Vagina (tissue), 2 donors: Measurements from ENCODE around the gene TAS2R8. TPM values are rescaled to one million over a fixed set of nuclear protein-coding genes. Genes with fewer than 3 reads are reported as not detected.

ENCODE experiments used
- DNase-seq, 2 donors: peaks; one replicate each; pipeline ENCODE4 v3.0.0-alpha.2; 2017; ENCODE audit errors: extremely low spot score in 2 of 2
- H3K27ac ChIP-seq: fragments of 200-600 bp; sonication (generic); one replicate; pipeline ENCODE4 v1.5.1; 2019
- H3K27me3 ChIP-seq: fragments of 200-600 bp; sonication (generic); one replicate; pipeline ENCODE4 v1.5.1; 2019
- H3K36me3 ChIP-seq, 2 donors: fragments of 200-600 bp; sonication (generic); one replicate each; pipeline ENCODE4 v1.5.1; 2017 to 2019
- H3K4me1 ChIP-seq: fragments of 200-600 bp; sonication (generic); one replicate; pipeline ENCODE4 v1.5.1; 2019
- H3K4me3 ChIP-seq, 2 donors: fragments of 200-600 bp; sonication (generic); 1 replicate in 1 of 2; 2 replicates in 1 of 2; pipeline ENCODE4 v1.5.1; 2016 to 2019
- H3K9me3 ChIP-seq: fragments of 200-600 bp; sonication (generic); one replicate; pipeline ENCODE4 v1.5.1; 2019
- POLR2A ChIP-seq, 2 donors: fragments of 450-650 bp; IDR thresholded peaks; one replicate each; pipeline ENCODE4 v1.6.1; 2017; ENCODE audit warnings: antibody characterized with exemption in 2 of 2, mild to moderate bottlenecking in 2 of 2, moderate library complexity in 2 of 2
- POLR2AphosphoS5 ChIP-seq, 2 donors: sonication (generic); formaldehyde crosslinking; IDR thresholded peaks; one replicate each; pipeline ENCODE4 v1.9.0; 2017; ENCODE audit warnings: antibody characterized with exemption in 2 of 2, mild to moderate bottlenecking in 2 of 2, low read depth in 1 of 2; ENCODE audit not compliant: insufficient read depth in 1 of 2
- intact Hi-C: fragments of 100-400 bp; cut with DNase I; formaldehyde crosslinking; loops from one replicate; pipeline ENCODE4 v1.15.1; 2023
- total RNA-seq: library from RNA; depleted of rRNA; stranded (reverse); fragments of >200 nt; gene quantifications from one replicate; pipeline ENCODE4 v1.2.3, GENCODE V29; 2016
- TF ChIP-seq, protein P1 (sequence below), 3 experiments: fragments of 450-650 bp in 2 of 3; fragments of 200-600 bp in 1 of 3; sonication (generic) in 1 of 3; IDR thresholded peaks; one replicate each; pipeline ENCODE4 v1.5.1; 2017 to 2019; ENCODE audit warnings: antibody characterized with exemption in 3 of 3, mild to moderate bottlenecking in 2 of 3, moderate library complexity in 2 of 3

The TAS2R8 gene
- total RNA-seq, 1 donor from 2014 or later = 0.98 TPM

GRCh38 chr12:10824957-10825356 is 17.9 kb upstream of the TAS2R8 start:
- H3K27ac ChIP-seq = no peak overlapping the region
- no peaks in the 10 kb centered on the region for H3K9me3 ChIP-seq
- TF ChIP-seq, protein P1, sequence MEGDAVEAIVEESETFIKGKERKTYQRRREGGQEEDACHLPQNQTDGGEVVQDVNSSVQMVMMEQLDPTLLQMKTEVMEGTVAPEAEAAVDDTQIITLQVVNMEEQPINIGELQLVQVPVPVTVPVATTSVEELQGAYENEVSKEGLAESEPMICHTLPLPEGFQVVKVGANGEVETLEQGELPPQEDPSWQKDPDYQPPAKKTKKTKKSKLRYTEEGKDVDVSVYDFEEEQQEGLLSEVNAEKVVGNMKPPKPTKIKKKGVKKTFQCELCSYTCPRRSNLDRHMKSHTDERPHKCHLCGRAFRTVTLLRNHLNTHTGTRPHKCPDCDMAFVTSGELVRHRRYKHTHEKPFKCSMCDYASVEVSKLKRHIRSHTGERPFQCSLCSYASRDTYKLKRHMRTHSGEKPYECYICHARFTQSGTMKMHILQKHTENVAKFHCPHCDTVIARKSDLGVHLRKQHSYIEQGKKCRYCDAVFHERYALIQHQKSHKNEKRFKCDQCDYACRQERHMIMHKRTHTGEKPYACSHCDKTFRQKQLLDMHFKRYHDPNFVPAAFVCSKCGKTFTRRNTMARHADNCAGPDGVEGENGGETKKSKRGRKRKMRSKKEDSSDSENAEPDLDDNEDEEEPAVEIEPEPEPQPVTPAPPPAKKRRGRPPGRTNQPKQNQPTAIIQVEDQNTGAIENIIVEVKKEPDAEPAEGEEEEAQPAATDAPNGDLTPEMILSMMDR (IDR thresholded peaks at IDR 0.05) = no peak
- no peak for TF ChIP-seq POLR2AphosphoS5 (IDR thresholded peaks at IDR 0.05; ENCODE audit: insufficient read depth in 1 of 2, low read depth in 1 of 2)
- no peak for TF ChIP-seq POLR2A (IDR thresholded peaks at IDR 0.05)
- no peak for DNase-seq
- intact Hi-C loops = no loop called here
- no peaks in the 10 kb centered on the region for H3K27me3 ChIP-seq
- no peak overlapping the region for H3K4me3 ChIP-seq
- H3K4me1 ChIP-seq = no peaks in the 10 kb centered on the region
- no peaks in the 10 kb centered on the region for H3K36me3 ChIP-seq

DNA sequence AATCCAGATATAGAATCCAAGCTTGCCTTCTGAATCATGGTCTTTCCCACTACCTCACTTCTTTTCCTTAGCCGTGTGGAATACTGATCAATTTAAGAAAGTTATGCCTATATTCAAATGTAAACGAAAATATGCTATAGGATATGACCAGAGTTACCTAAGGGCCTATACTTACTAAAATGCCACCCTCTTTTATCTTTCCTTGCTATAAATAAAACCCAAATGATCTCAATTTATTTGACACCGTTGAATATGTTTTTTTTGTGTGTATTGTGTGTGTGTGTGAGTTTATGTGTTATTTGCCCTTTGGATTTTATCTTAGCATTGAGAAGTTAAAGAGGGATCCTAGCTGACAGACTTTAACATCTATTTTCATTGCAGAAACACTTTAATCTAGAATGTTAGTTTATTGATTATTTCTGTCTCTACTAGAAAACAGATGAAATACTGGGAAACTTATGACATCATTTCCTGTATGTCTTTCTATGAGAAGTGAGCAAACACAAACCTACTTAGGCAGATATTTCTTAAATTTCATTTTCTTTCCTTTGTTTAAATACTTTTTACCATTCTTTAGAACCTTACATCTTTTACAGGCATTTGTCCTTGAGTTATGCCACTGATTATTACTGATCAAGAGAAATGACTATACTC is 4.9 kb upstream of the TAS2R8 start:
- intact Hi-C loops = no loop called here
- no peak for TF ChIP-seq POLR2A (IDR thresholded peaks at IDR 0.05)
- Histone ChIP-seq H3K27ac (no peak overlapping the region), H3K4me3 (no peak overlapping the region), H3K27me3 (no peaks in the 10 kb centered on the region), H3K9me3 (no peaks in the 10 kb centered on the region), H3K36me3 (no peaks in the 10 kb centered on the region), H3K4me1 (no peaks in the 10 kb centered on the region)
- no peak for DNase-seq

GRCh38 chr12:10810068-10810467 is 3.0 kb upstream of the TAS2R8 start, which contains the start of gene TAS2R9:
TAS2R9 (minus strand) TSS chr12:10810168; CDS start chr12:10810075, 93 bp downstream.
- H3K27ac ChIP-seq = no peak within 1 kb of the TSS
- no peak within 1 kb of the TSS for H3K4me3 ChIP-seq
- H3K36me3 ChIP-seq = no peaks in the 10 kb centered on the region
- intact Hi-C loops = no loop called here
- H3K27me3 ChIP-seq = no peaks in the 10 kb centered on the region
- no peak for DNase-seq
- no peaks in the 10 kb centered on the region for H3K9me3 ChIP-seq
- TF ChIP-seq POLR2A (IDR thresholded peaks at IDR 0.05) (no peak), POLR2AphosphoS5 (IDR thresholded peaks at IDR 0.05; ENCODE audit: insufficient read depth in 1 of 2, low read depth in 1 of 2) (no peak)
- TF ChIP-seq, protein P1 (IDR thresholded peaks at IDR 0.05) = no peak
- no peaks in the 10 kb centered on the region for H3K4me1 ChIP-seq

- no peak for DNase-seq
- Histone ChIP-seq H3K36me3 (no peaks in the 10 kb centered on the region), H3K9me3 (no peaks in the 10 kb centered on the region), H3K4me3 (no peak within 1 kb of the TSS), H3K27ac (no peak within 1 kb of the TSS), H3K27me3 (no peaks in the 10 kb centered on the region), H3K4me1 (no peaks in the 10 kb centered on the region)
- TF ChIP-seq POLR2A (IDR thresholded peaks at IDR 0.05) (no peak), POLR2AphosphoS5 (IDR thresholded peaks at IDR 0.05; ENCODE audit: insufficient read depth in 1 of 2, low read depth in 1 of 2) (no peak)
- TF ChIP-seq, protein P1 (IDR thresholded peaks at IDR 0.05) = no peak
- intact Hi-C loops = no loop called here
These were observed 4.5 kb downstream of the TAS2R8 start, which contains the start of gene TAS2R7 for GRCh38 chr12:10802587-10802986. TAS2R7 (minus strand) TSS chr12:10802627; CDS start chr12:10802570, 57 bp downstream.

GRCh38 chr12:10801741-10802140 is 5.3 kb downstream of the TAS2R8 start:
- H3K27ac ChIP-seq = no peak overlapping the region
- intact Hi-C loops = no loop called here
- no peak overlapping the region for H3K4me3 ChIP-seq
- no peaks in the 10 kb centered on the region for H3K9me3 ChIP-seq
- DNase-seq = no peak
- H3K27me3 ChIP-seq = no peaks in the 10 kb centered on the region
- TF ChIP-seq, protein P1 (IDR thresholded peaks at IDR 0.05) = no peak
- no peak for TF ChIP-seq POLR2A (IDR thresholded peaks at IDR 0.05)
- no peak for TF ChIP-seq POLR2AphosphoS5 (IDR thresholded peaks at IDR 0.05; ENCODE audit: insufficient read depth in 1 of 2, low read depth in 1 of 2)
- H3K36me3 ChIP-seq = no peaks in the 10 kb centered on the region
- H3K4me1 ChIP-seq = no peaks in the 10 kb centered on the region
